HG03442 (cell line): ENCODE results near the gene B3GLCT.

Experiments used
- ATAC-seq: cut with Tn5 transposase; IDR thresholded peaks from one replicate; pipeline ENCODE4 v1.9.1; 2021; ENCODE audit warnings: mild to moderate bottlenecking, moderate library complexity; ENCODE audit not compliant: unreplicated experiment

Gene B3GLCT

GRCh38 chr13:31221057-31221456 lies 21.3 kb downstream of the B3GLCT start:
- no peak for ATAC-seq

DNA sequence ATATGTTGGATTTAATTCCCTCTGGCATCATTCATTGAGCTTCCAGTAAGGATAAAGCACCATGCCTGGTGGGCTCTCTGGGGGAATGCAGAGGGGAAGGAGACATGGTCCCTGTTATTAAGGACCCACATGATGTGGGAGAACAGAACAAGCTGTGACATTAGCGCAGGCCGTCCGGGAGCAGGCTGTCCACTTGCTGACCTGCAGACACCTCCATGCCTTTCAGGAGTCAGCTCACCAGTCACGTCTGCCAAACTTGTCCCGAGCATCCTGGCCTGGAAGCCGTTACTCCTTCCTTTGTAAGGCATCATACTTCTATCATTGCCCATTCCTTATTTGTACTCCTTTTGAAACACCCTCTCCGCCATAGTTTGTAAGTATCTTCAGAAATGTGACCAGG lies 23.4 kb downstream of the B3GLCT start:
- no peak for ATAC-seq

DNA sequence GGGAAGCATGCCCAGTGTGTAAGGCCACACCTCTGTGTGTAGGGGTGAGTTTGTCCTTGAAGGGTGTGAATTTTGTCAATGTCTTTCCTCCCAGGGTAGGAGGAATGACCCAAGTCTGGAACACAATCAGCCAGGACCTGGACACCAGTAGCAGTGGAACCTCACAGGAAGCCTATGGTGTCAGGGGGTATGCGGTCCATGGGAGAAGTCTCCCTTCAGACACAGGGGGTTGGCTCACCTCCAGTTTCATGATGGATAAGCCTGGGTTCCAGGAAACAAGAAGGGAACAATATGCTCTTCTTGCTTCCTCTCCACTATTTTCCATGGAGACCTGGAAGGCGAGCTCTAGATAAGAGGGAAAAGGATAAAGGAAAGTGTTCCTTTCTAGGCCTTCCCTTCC lies 23.9 kb downstream of the B3GLCT start:
- no peak for ATAC-seq

GRCh38 chr13:31224174-31224669 lies 24.4 kb downstream of the B3GLCT start:
- ATAC-seq: no peak

- no peak for ATAC-seq
Observed at GRCh38 chr13:31224963-31225559, 25.3 kb downstream of the B3GLCT start.

- no peak for ATAC-seq
Observed at GRCh38 chr13:31225998-31226675, 26.4 kb downstream of the B3GLCT start.

- no peak for ATAC-seq
Observed at GRCh38 chr13:31227063-31227462, 27.3 kb downstream of the B3GLCT start.

DNA sequence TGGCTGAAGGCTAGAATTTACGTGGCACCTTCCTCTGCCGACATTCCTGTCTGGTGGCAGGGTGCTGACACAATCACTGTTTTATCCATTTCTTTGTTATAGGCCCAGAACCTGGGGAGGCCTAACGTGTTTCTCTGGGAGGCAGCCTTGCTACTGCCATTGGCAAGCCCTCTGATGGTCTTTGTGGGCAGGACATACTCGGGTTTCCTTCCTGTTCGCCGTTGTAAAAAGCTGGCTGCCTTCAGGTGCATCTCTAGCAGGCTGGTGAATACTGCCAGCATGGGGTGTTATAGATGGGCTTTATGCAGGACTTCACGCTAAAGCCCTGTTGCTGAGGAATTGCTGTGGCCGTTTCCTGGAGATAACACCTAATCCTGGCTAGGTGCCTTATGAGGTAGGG lies 28.1 kb downstream of the B3GLCT start:
- ATAC-seq: no peak

DNA sequence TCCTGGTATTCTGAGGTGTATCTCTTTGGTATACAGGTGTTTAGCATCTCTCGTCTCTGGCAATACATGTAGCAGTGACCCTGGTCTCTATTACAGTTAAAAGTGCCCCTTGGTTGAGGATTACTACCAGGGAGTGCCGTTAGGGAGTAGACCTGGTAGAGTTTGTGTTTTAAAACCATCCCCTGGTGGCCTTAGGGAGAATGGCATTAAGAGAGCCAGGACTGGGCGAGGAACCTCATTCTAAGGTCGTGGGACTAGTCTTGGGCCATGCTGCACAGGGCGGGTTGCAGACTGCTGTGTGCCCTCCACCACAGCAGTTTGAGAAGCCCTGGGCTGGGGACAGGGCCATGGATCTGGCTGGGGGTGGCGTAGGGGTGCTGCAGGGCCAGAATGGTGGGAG lies 35.0 kb downstream of the B3GLCT start:
- no peak for ATAC-seq

GRCh38 chr13:31236211-31236786 lies 36.5 kb downstream of the B3GLCT start:
- no peak for ATAC-seq

- no peak for ATAC-seq
Observed at GRCh38 chr13:31240921-31241320, 41.1 kb downstream of the B3GLCT start.

DNA sequence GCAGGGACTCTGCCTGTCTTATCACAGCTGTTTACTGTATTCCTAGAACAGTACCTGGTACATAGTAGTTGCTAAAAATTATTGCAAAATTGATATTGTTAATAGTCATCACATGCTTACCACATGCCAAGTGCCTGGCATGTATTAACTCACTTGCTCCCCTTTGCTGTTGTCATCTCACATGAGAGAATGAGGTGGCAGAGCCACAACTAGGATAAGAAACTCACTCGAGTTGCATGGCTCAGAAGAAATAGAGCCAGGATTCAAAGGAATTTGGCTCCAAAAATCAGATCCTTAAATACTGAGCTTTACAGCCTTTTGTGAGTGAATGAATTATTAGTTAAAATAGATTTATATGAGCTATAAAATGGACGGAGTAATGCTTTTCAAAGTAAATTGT lies 42.6 kb downstream of the B3GLCT start:
- ATAC-seq: no peak

GRCh38 chr13:31242916-31243315 lies 43.1 kb downstream of the B3GLCT start:
- ATAC-seq: no peak

DNA sequence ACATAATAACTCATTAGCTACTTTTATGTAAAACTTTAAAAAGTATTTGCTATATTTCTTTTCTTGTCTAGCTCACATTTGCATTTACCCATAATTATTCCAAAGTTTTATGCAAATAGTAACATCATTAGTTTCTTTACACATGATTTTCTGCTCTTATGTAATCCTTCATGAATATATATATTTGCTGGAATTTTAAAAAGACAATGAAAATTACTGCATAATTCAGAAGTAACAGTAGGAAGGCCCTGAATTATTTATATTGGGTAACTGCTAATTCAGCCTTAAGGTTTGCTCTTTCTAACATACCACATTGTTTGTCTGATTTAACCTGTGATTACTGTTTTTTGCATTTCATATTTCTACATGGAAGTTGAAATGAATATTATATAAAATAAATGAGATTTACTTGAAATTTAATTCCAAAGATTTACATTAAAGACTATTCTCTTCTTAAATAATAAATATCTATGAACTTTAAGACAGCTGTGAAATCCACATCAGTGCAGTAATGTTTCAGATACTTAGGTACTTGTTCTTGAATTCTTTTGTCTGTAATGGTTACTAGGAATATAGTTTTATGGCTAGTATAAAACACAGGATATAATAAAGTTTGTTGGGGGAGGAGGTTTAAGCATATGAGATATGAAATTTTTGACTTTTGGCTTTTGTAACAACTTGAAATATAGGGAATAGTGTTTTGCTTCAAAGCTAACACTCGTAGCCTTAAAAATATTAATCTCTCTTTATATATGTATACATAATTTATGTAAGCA lies 46.0 kb downstream of the B3GLCT start:
- no peak for ATAC-seq

- ATAC-seq: no peak
Observed at GRCh38 chr13:31246918-31247317, 47.1 kb downstream of the B3GLCT start.

DNA sequence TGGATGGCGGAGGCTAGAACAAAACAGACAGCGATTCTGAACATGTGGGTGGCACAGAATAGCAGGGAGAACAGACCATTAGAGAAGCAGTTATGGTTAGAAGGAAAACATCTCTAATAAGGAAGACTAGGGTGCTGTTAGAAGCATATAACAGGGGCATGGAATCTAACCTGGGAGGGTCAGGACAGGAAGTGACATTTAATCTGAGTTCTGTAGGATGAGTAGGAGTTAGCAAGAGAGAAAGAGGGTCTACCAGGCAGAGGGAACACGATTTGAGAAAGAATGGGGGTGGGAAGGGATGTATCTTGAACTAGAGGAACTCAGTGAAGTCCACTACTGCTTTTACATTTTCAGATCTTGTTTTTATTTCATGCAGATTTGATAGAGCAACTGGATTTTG lies 48.6 kb downstream of the B3GLCT start:
- no peak for ATAC-seq

GRCh38 chr13:31248965-31249539 lies 49.3 kb downstream of the B3GLCT start:
- no peak for ATAC-seq

GRCh38 chr13:31250435-31250834 lies 50.7 kb downstream of the B3GLCT start:
- no peak for ATAC-seq

DNA sequence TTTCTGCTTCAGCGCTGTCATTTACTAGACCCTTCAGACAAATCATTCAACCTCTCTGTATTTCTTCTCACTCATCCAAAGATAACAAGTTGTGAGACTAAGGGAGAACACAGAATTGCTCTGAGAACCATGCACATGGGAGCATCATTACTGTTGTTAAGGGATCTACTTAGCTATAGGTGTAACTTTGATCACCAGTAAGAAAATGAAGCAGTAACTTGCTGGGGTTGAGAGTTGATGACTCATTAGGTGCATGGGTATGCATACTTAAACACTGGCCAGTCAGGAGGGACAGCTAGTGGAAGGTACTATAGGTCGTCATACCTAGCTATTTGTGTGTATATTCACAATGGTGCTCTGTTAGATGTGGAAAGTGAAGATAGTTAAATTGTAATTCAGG lies 61.5 kb downstream of the B3GLCT start:
- ATAC-seq: no peak

GRCh38 chr13:31263346-31263745 lies 63.6 kb downstream of the B3GLCT start:
- no peak for ATAC-seq

DNA sequence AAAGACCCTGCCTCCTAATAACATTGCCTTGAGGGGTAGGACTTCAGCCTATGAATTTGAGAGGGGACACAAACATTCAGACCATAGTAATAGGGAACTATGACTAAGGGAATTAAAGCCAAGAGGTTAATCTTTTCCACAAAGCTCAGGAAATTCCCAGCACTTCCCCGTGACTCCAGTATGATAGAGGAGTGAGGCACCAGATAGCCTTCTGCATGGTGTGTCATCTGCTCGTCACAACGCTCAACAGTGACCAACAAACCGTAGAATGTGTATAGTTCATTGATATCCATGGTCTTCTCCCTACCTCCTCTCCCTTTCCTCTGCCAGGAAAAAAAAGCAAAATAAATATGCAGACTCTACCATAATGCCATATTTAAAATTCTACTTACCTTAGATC lies 64.4 kb downstream of the B3GLCT start:
- no peak for ATAC-seq
